ENCODE data around the gene XAGE3.
"Not testable (repeated sequence)": the region's sequence is repeated elsewhere in the genome, so short reads cannot be mapped to it uniquely, and the experiment has no call there.

Gene XAGE3

GRCh38 chrX:52867610-52868348 lies at the start of gene XAGE3:
Gene XAGE3 (minus strand): TSS chrX:52868083. CDS start chrX:52867133, 950 bp downstream.
- no peak for DNase-seq

- not testable (repeated sequence) for DNase-seq
These were observed 46.8 kb upstream of the XAGE3 start for GRCh38 chrX:52914704-52915103.

GRCh38 chrX:52913681-52914080 lies 45.8 kb upstream of the XAGE3 start:
- not testable (repeated sequence) for DNase-seq

- not testable (repeated sequence) for DNase-seq
These were observed 41.6 kb upstream of the XAGE3 start for GRCh38 chrX:52909313-52909969.

- DNase-seq = not testable (repeated sequence)
These were observed 40.0 kb upstream of the XAGE3 start for GRCh38 chrX:52907900-52908299.

GRCh38 chrX:52907137-52907536 lies 39.3 kb upstream of the XAGE3 start:
- not testable (repeated sequence) for DNase-seq

GRCh38 chrX:52906072-52906471 lies 38.2 kb upstream of the XAGE3 start:
- DNase-seq = not testable (repeated sequence)

GRCh38 chrX:52905531-52905930 lies 37.6 kb upstream of the XAGE3 start:
- not testable (repeated sequence) for DNase-seq

- DNase-seq = not testable (repeated sequence)
These were observed 29.2 kb upstream of the XAGE3 start, which contains the start of gene FAM156B for GRCh38 chrX:52896855-52897709. Gene FAM156B (plus strand): TSS chrX:52897330. CDS start chrX:52907226, 9,896 bp downstream.

GRCh38 chrX:52896438-52896837 lies 28.6 kb upstream of the XAGE3 start:
- not testable (repeated sequence) for DNase-seq

GRCh38 chrX:52888090-52888489 lies 20.2 kb upstream of the XAGE3 start:
- not testable (repeated sequence) for DNase-seq

- DNase-seq = not testable (repeated sequence)
These were observed 19.6 kb upstream of the XAGE3 start for GRCh38 chrX:52887459-52887858.

GRCh38 chrX:52876386-52876785 lies 8.5 kb upstream of the XAGE3 start:
- not testable (repeated sequence) for DNase-seq

GRCh38 chrX:52875436-52875835 lies 7.6 kb upstream of the XAGE3 start:
- DNase-seq = not testable (repeated sequence)

- DNase-seq = no peak
These were observed 6.8 kb upstream of the XAGE3 start for GRCh38 chrX:52874661-52875060.

- DNase-seq = not testable (repeated sequence)
These were observed 5.9 kb upstream of the XAGE3 start for GRCh38 chrX:52873825-52874224.

GRCh38 chrX:52870046-52870445 lies 2.2 kb upstream of the XAGE3 start:
- DNase-seq = no peak

- DNase-seq = no peak
These were observed 2.4 kb downstream of the XAGE3 start for GRCh38 chrX:52865343-52865998.

- not testable (repeated sequence) for DNase-seq
These were observed 10.8 kb downstream of the XAGE3 start for GRCh38 chrX:52856991-52857525.

- DNase-seq = peak; percentile 35
These were observed 15.6 kb downstream of the XAGE3 start for GRCh38 chrX:52852110-52852860.

- not testable (repeated sequence) for DNase-seq
These were observed 24.3 kb downstream of the XAGE3 start for GRCh38 chrX:52843619-52844018.

Data from HCEC 1CT (cell line).